OCI-LY7 (cell line): ENCODE measurements around the gene LRIF1. TPM values are rescaled to one million over a fixed set of nuclear protein-coding genes. Genes with fewer than 3 reads are reported as not detected.
"Not testable (repeated sequence)": the region's sequence is repeated elsewhere in the genome, so short reads cannot be mapped to it uniquely, and the experiment has no call there.

Experiments used
- BruUV-seq: library from RNA; stranded (reverse); fragments of 400-500 nt; replicated peaks from 2 replicates; lab custom pipeline; 2021; lab: Mats Ljungman, UMichigan
- CTCF ChIA-PET: fragments of 300-600 bp; sonication (Branson Sonifier 250); formaldehyde crosslinking; loops from one replicate; lab custom pipeline; 2022; ENCODE audit warnings: antibody characterized with exemption; ENCODE audit not compliant: unreplicated experiment; lab: Charles Lee
- POLR2A ChIA-PET: fragments of 300-600 bp; sonication (Branson Sonifier 250); formaldehyde crosslinking; loops from one replicate; lab custom pipeline; 2022; ENCODE audit warnings: antibody characterized with exemption; lab: Charles Lee
- DNase-seq: peaks from one replicate; pipeline ENCODE4 v3.0.0-alpha.2; 2015; ENCODE audit warnings: low spot score
- H2AFZ ChIP-seq: fragments of 200-600 bp; sonication (generic), shearing (Covaris generic); 2 replicates; pipeline ENCODE4 v1.6.1; 2014; ENCODE audit warnings: mild to moderate bottlenecking, antibody characterized with exemption, low read length, moderate library complexity
- H3K27ac ChIP-seq: fragments of 200-600 bp; sonication (generic); 2 replicates; pipeline ENCODE4 v1.5.1; 2014; ENCODE audit warnings: mixed run types, low read depth, mild to moderate bottlenecking, moderate library complexity, low read length, inconsistent platforms; ENCODE audit not compliant: poor library complexity, severe bottlenecking
- H3K36me3 ChIP-seq: fragments of 200-600 bp; sonication (generic); 2 replicates; pipeline ENCODE4 v1.6.1; 2014; ENCODE audit warnings: mild to moderate bottlenecking, antibody characterized with exemption, low read length, moderate library complexity, mixed read lengths; ENCODE audit not compliant: insufficient read depth
- H3K4me1 ChIP-seq: fragments of 200-600 bp; sonication (generic); 2 replicates; pipeline ENCODE4 v1.5.1; 2014; ENCODE audit warnings: mild to moderate bottlenecking, low read length; ENCODE audit not compliant: insufficient read depth, poor library complexity, severe bottlenecking
- H3K4me2 ChIP-seq: fragments of 200-600 bp; sonication (generic); 2 replicates; pipeline ENCODE4 v1.6.1; 2014; ENCODE audit warnings: mild to moderate bottlenecking, low read length
- H3K4me3 ChIP-seq: fragments of 200-600 bp; sonication (generic); 2 replicates; pipeline ENCODE4 v1.5.1; 2014; ENCODE audit warnings: mild to moderate bottlenecking, low read depth, low read length; ENCODE audit not compliant: poor library complexity, severe bottlenecking
- H3K79me2 ChIP-seq: fragments of 200-600 bp; sonication (generic); 2 replicates; pipeline ENCODE4 v1.6.1; 2016; ENCODE audit warnings: low read depth, mild to moderate bottlenecking, low read length, moderate library complexity, mixed read lengths; ENCODE audit not compliant: insufficient read depth
- H3K9me2 ChIP-seq: fragments of 200-600 bp; sonication (generic); 2 replicates; pipeline ENCODE4 v1.6.1; 2016; ENCODE audit warnings: mild to moderate bottlenecking, low read length, mixed read lengths; ENCODE audit not compliant: insufficient read depth
- H3K9me3 ChIP-seq: fragments of 200-600 bp; sonication (generic); 2 replicates; pipeline ENCODE4 v1.6.1; 2014; ENCODE audit warnings: mild to moderate bottlenecking, mixed run types, low read length, mixed read lengths
- H4K20me1 ChIP-seq: fragments of 200-600 bp; sonication (generic); 2 replicates; pipeline ENCODE4 v1.6.1; 2014; ENCODE audit warnings: mild to moderate bottlenecking, antibody characterized with exemption, low read length, moderate library complexity, mixed read lengths; ENCODE audit not compliant: insufficient read depth
- EZH2phosphoT487 ChIP-seq: fragments of 200-600 bp; sonication (generic); IDR thresholded peaks from 2 replicates; pipeline ENCODE4 v1.6.1; 2018; ENCODE audit warnings: low read depth, borderline replicate concordance, mild to moderate bottlenecking, mixed run types, antibody characterized with exemption, low read length, moderate library complexity, mixed read lengths
- intact Hi-C: fragments of 100-400 bp; cut with micrococcal nuclease; formaldehyde crosslinking; loops from one replicate; pipeline ENCODE4 v1.10.0; 2022; ENCODE audit not compliant: unreplicated experiment
- total RNA-seq, 2 experiments: library from RNA; depleted of rRNA in 1 of 2; stranded (reverse); fragments of >200 nt in 1 of 2; shearing (Covaris generic) in 1 of 2; gene quantifications; 2 replicates each; pipeline ENCODE4 v1.2.3, GENCODE V29; 2014 to 2022
- TF ChIP-seq, protein P1 (sequence below): fragments of 200-600 bp; sonication (generic); conservative IDR thresholded peaks from 2 replicates; pipeline ENCODE4 v1.5.1; 2014; ENCODE audit warnings: mild to moderate bottlenecking, antibody characterized with exemption, low read length, moderate library complexity, mixed read lengths

LRIF1 gene
- total RNA-seq, 2 experiments from 2014 or later: 7.1 to 12.2 TPM

DNA sequence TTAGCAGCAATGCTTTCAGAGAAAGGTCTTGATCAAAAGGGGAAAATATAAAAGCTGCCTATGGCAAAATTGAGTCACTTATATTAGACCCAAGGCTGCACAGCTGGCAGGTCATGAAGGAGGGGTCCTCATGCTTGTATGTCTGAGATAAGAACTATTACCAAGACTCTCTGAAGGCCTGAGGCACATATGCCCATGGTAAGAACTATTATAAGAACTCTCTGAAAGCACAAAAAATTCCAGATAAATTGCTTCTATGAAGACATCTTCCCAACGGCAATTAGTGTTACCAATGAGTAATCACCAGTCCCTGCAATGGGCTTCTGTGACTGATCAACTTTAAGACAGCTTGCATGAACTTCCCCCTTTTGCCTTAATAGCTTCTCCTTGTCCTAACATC lies 42.8 kb upstream of the LRIF1 start:
- Histone ChIP-seq H3K9me3 (peaks cover 7% of the 10 kb centered on the region; the same call in 1 of the 2 replicates), H4K20me1 (no peaks in the 10 kb centered on the region), H3K4me3 (no peak overlapping the region), H2AFZ (no peak overlapping the region), H3K27ac (no peak overlapping the region), H3K4me1 (no peaks in the 10 kb centered on the region), H3K79me2 (no peaks in the 10 kb centered on the region), H3K36me3 (no peaks in the 10 kb centered on the region), H3K9me2 (no peaks in the 10 kb centered on the region), H3K4me2 (no peak overlapping the region)
- POLR2A ChIA-PET: no interaction called here
- TF ChIP-seq, protein P1, sequence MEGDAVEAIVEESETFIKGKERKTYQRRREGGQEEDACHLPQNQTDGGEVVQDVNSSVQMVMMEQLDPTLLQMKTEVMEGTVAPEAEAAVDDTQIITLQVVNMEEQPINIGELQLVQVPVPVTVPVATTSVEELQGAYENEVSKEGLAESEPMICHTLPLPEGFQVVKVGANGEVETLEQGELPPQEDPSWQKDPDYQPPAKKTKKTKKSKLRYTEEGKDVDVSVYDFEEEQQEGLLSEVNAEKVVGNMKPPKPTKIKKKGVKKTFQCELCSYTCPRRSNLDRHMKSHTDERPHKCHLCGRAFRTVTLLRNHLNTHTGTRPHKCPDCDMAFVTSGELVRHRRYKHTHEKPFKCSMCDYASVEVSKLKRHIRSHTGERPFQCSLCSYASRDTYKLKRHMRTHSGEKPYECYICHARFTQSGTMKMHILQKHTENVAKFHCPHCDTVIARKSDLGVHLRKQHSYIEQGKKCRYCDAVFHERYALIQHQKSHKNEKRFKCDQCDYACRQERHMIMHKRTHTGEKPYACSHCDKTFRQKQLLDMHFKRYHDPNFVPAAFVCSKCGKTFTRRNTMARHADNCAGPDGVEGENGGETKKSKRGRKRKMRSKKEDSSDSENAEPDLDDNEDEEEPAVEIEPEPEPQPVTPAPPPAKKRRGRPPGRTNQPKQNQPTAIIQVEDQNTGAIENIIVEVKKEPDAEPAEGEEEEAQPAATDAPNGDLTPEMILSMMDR: no peak
- no peak for TF ChIP-seq EZH2phosphoT487
- DNase-seq: no peak
- CTCF ChIA-PET: no interaction called here
- intact Hi-C loops: no loop called here
- BruUV-seq: no TSS peak

DNA sequence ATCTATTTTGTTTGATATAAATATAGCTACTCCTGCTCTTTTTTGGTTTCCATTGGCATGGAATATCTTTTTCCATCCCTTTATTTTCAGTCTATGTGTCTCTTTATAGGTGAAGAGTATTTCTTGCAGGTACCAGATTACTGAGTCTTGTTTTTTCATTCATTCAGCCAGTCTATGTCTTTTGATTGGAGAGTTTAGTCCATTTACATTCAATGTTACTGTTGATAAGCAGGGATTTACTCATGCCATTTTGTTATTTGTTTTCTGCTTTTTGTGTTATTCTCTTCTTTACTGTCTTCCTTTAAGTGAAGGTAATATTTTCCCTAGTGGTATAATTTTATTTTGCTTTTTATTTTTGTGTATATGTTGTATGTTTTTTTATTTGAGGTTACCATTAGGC lies 35.9 kb upstream of the LRIF1 start:
- H3K4me3 ChIP-seq, DNase-seq, POLR2A ChIA-PET, H3K9me2 ChIP-seq, H3K27ac ChIP-seq, H3K36me3 ChIP-seq, BruUV-seq, CTCF ChIA-PET, H3K4me2 ChIP-seq, H3K4me1 ChIP-seq, H2AFZ ChIP-seq, H4K20me1 ChIP-seq, H3K79me2 ChIP-seq, H3K9me3 ChIP-seq: not testable (repeated sequence)
- intact Hi-C loops: loop anchor here (10.0 kb wide), 2 partner anchors 385 to 475 kb away; no protein-coding TSS in a partner anchor

DNA sequence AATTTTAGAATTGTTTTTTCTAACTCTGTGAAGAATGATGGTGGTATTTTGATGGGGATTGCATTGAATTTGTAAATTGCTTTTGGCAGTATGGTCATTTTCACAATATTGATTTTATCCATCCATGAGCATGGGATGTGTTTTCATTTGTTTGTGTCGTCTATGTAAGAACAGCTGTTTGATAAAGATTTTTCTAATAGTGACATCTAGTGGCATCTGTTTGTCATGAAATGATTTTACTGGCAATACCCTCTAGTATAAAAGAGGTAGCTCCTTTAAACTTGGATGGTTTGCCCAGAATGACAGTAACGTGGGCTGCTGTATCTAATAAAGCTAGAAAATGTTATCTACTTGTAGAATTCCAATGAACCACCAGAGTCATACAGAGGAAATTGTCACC lies 28.6 kb upstream of the LRIF1 start:
- H3K27ac ChIP-seq, BruUV-seq, H2AFZ ChIP-seq, H3K4me3 ChIP-seq, H4K20me1 ChIP-seq, H3K9me2 ChIP-seq, H3K9me3 ChIP-seq, H3K79me2 ChIP-seq, H3K4me2 ChIP-seq, H3K36me3 ChIP-seq, H3K4me1 ChIP-seq: not testable (repeated sequence)
- TF ChIP-seq, protein P1: peak; percentile 75
- ChIA-PET CTCF (interaction anchor here (1.3 kb wide), 1 partner anchor 210 kb away, joined by 4 read pairs; no protein-coding TSS in a partner anchor), POLR2A (interaction anchor here (1.1 to 1.4 kb wide), 2 partner anchors 15 to 205 kb away, joined by 3 to 6 read pairs; no protein-coding TSS in a partner anchor)
- DNase-seq: peak; percentile 62
- intact Hi-C loops: loop anchor here (1.0 to 10.0 kb wide), 4 partner anchors 160 to 468 kb away; no protein-coding TSS in a partner anchor

DNA sequence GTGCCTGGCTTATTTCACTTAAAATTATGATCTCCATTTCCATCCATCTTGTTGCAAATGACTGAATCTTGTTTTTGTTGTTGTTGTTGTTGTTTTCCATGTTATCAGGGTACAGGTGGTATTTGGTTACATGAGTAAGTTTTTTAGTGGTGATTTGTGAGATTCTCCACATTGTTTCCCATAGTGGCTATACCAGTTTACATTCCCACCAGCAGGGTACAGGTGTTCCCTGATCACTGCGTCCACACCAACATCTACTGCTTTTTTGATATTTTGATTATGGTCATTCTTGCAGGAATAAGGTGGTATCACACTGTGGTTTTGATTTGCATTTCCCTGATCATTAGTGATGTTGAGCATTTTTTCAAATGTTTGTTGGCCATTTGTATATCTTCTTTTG lies 27.6 kb upstream of the LRIF1 start:
- H3K4me1 ChIP-seq, H3K9me3 ChIP-seq, DNase-seq, H3K36me3 ChIP-seq, H3K4me3 ChIP-seq, BruUV-seq, H3K79me2 ChIP-seq, H3K9me2 ChIP-seq, H4K20me1 ChIP-seq, H2AFZ ChIP-seq, H3K4me2 ChIP-seq, CTCF ChIA-PET, H3K27ac ChIP-seq: not testable (repeated sequence)
- intact Hi-C loops: loop anchor here (5.0 to 10.0 kb wide), 3 partner anchors 159 to 466 kb away; no protein-coding TSS in a partner anchor
- POLR2A ChIA-PET: interaction anchor here (0.6 kb wide), 2 partner anchors 93 to 859 kb away, joined by 3 to 4 read pairs; no protein-coding TSS in a partner anchor
